GM20000 (cell line): Measurements from ENCODE around the gene JAKMIP3.

Experiments used
- DNase-seq: peaks from one replicate; pipeline ENCODE4 v3.0.0; 2012; ENCODE audit warnings: low spot score
- CTCF ChIP-seq: IDR thresholded peaks from 2 replicates; pipeline ENCODE4 v1.5.1; 2012; ENCODE audit warnings: mild to moderate bottlenecking, control low read depth; ENCODE audit errors: extremely low read depth, missing control alignments

Gene JAKMIP3

GRCh38 chr10:132059760-132060508 is 5.8 kb upstream of the JAKMIP3 start:
- DNase-seq = no peak
- TF ChIP-seq CTCF = no peak

- DNase-seq = no peak
- TF ChIP-seq CTCF = no peak
These were observed 4.7 kb upstream of the JAKMIP3 start for GRCh38 chr10:132061030-132061429.

- DNase-seq = no peak
- TF ChIP-seq CTCF = no peak
These were observed 4.3 kb upstream of the JAKMIP3 start for GRCh38 chr10:132061465-132061864.

- no peak for DNase-seq
- no peak for TF ChIP-seq CTCF
These were observed 3.6 kb upstream of the JAKMIP3 start for GRCh38 chr10:132062116-132062515.

- DNase-seq = no peak
- TF ChIP-seq CTCF = no peak
These were observed 2.9 kb upstream of the JAKMIP3 start for GRCh38 chr10:132062641-132063390.

GRCh38 chr10:132063432-132063831 is 2.3 kb upstream of the JAKMIP3 start:
- DNase-seq = no peak
- TF ChIP-seq CTCF = no peak

- no peak for DNase-seq
- no peak for TF ChIP-seq CTCF
These were observed 1.5 kb upstream of the JAKMIP3 start for GRCh38 chr10:132064082-132064755.
